GM06990 (cell line): ENCODE results near the gene LHX3.

Experiments
- DNase-seq: peaks from one replicate; pipeline ENCODE4 v3.0.0-alpha.2; 2011; ENCODE audit not compliant: insufficient read length; ENCODE audit errors: extremely low read depth
- H3K27me3 ChIP-seq: replicated peaks from 2 replicates; pipeline ENCODE4 v1.6.0; 2011; ENCODE audit warnings: low read length; ENCODE audit not compliant: control insufficient read depth, insufficient read depth
- H3K36me3 ChIP-seq: 2 replicates; pipeline ENCODE4 v1.5.1; 2011; ENCODE audit warnings: low read length; ENCODE audit not compliant: control insufficient read depth, insufficient read depth
- H3K4me3 ChIP-seq: replicated peaks from 2 replicates; pipeline ENCODE4 v1.5.1; 2011; ENCODE audit warnings: low read depth, mild to moderate bottlenecking, control low read depth, low read length
- CTCF ChIP-seq: IDR thresholded peaks from 2 replicates; pipeline ENCODE4 v1.5.1; 2011; ENCODE audit warnings: low read length, control low read depth, mild to moderate bottlenecking, inconsistent platforms; ENCODE audit not compliant: insufficient read depth, poor library complexity, severe bottlenecking

Gene LHX3

GRCh38 chr9:136206602-136207275, 1.8 kb upstream of the LHX3 start:
- H3K27me3 ChIP-seq, result peaks cover 2% of the 10 kb centered on the region; the same call in 1 of the 2 replicates
- DNase-seq, result no peak
- no peak overlapping the region for H3K4me3 ChIP-seq
- TF ChIP-seq CTCF, result no peak
- H3K36me3 ChIP-seq, result peaks cover 10% of the 10 kb centered on the region

GRCh38 chr9:136205707-136205992, 722 bp upstream of the LHX3 start:
- no peak for DNase-seq
- H3K4me3 ChIP-seq, result no peak overlapping the region
- H3K36me3 ChIP-seq, result peaks cover 7% of the 10 kb centered on the region
- H3K27me3 ChIP-seq, result peaks cover 2% of the 10 kb centered on the region; the same call in 1 of the 2 replicates
- no peak for TF ChIP-seq CTCF

GRCh38 chr9:136204145-136204805, 653 bp downstream of the LHX3 start:
- TF ChIP-seq CTCF, result no peak
- Histone ChIP-seq H3K4me3 (no peak overlapping the region), H3K36me3 (peaks cover 3% of the 10 kb centered on the region), H3K27me3 (peaks cover 2% of the 10 kb centered on the region; the same call in 1 of the 2 replicates)
- no peak for DNase-seq

GRCh38 chr9:136203408-136204144, 1.4 kb downstream of the LHX3 start:
- no peak for DNase-seq
- Histone ChIP-seq H3K27me3 (peaks cover 2% of the 10 kb centered on the region; the same call in 1 of the 2 replicates), H3K36me3 (peaks cover under 1% of the 10 kb centered on the region), H3K4me3 (no peak overlapping the region)
- TF ChIP-seq CTCF, result no peak

GRCh38 chr9:136202454-136203407, 2.2 kb downstream of the LHX3 start:
- Histone ChIP-seq H3K4me3 (no peak overlapping the region), H3K27me3 (peaks cover 2% of the 10 kb centered on the region; the same call in 1 of the 2 replicates), H3K36me3 (no peaks in the 10 kb centered on the region)
- no peak for DNase-seq
- no peak for TF ChIP-seq CTCF
